ENCODE data around the gene MRPL53. TPM values are rescaled to one million over a fixed set of nuclear protein-coding genes. Genes with fewer than 3 reads are reported as not detected.

Gene MRPL53
- total and polyA plus RNA-seq, 2 of the 13 experiments (the other 11 are each of a cell fraction or from before 2014, with no cell fraction given) = 34.3 to 51.9 TPM

DNA sequence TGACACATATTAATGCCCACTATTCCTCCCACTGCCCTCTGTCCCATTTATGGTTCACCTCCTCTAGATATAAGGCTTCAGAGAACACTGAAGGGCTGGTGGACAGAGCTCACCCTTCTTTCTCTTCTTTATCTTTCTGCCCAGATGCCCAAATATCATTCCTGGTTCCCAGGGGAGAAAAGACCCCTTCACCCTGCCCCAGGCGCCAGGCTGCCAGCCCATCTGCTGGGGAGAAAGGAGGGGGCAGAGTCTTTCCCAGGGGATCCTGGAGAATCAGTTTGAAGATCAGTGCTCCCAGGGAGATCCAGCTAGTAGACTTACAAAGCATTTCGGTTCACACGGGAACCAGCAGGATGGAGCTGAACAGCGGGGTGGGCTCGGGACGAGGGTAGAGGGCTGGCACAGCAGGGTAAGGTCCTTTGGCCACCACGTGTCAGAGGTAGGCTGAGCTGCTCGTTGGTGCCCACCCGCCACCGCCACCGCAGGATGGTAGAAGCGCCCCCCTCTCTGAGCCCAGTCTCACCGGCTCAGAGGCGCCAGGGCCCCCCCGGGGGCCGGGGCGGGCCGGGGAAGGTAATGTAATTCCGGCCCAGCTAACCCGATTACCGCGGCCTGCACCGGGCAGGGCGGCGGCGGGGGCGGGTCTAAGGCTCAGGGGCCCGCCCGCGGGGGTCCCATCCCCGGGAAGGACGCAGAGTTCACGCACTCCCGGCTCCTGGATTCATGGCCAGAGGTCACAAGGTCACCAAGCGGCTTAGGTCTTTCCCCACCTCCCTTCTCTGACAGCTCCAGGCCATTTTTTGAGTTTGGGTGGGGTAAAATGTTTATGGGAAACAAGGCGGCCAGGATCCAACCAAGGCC is 40.5 kb upstream of the MRPL53 start (continued):
- TF ChIP-seq CTCF (CRISPR knock-in tag; IDR thresholded peaks at IDR 0.05) (no peak), ZNF775 (CRISPR knock-in tag; IDR thresholded peaks at IDR 0.05; ENCODE audit: borderline replicate concordance) (no peak), NCOA5 (CRISPR knock-in tag; IDR thresholded peaks at IDR 0.05) (no peak), HIVEP1 (CRISPR knock-in tag; IDR thresholded peaks at IDR 0.05) (no peak), ZC3H13 (CRISPR knock-in tag; IDR thresholded peaks at IDR 0.05) (peak; percentile 83), FOXC1 (CRISPR knock-in tag; IDR thresholded peaks at IDR 0.05; ENCODE audit: borderline replicate concordance) (peak; percentile 58; the same call in 1 of the 2 replicates), ZNF343 (CRISPR knock-in tag; IDR thresholded peaks at IDR 0.05) (no peak), GMEB2 (CRISPR knock-in tag; IDR thresholded peaks at IDR 0.05; ENCODE audit: low read depth) (no peak), ZNF543 (CRISPR knock-in tag; IDR thresholded peaks at IDR 0.05) (peak; percentile 46; the same call in 1 of the 2 replicates), ZNF577 (CRISPR knock-in tag; IDR thresholded peaks at IDR 0.05; ENCODE audit: borderline replicate concordance, low read depth) (no peak), RAD21 (CRISPR knock-in tag; IDR thresholded peaks at IDR 0.05) (no peak), ZZZ3 (CRISPR knock-in tag; IDR thresholded peaks at IDR 0.05; ENCODE audit: borderline replicate concordance) (no peak), ZNF574 (CRISPR knock-in tag; IDR thresholded peaks at IDR 0.05) (no peak; the same call in 1 of the 2 replicates), PITX1 (CRISPR knock-in tag; IDR thresholded peaks at IDR 0.05) (no peak), SIX1 (CRISPR knock-in tag; IDR thresholded peaks at IDR 0.05; ENCODE audit: borderline replicate concordance) (no peak), ZBTB33 (CRISPR knock-in tag; IDR thresholded peaks at IDR 0.05) (no peak)
- TF ChIP-seq, protein P1, sequence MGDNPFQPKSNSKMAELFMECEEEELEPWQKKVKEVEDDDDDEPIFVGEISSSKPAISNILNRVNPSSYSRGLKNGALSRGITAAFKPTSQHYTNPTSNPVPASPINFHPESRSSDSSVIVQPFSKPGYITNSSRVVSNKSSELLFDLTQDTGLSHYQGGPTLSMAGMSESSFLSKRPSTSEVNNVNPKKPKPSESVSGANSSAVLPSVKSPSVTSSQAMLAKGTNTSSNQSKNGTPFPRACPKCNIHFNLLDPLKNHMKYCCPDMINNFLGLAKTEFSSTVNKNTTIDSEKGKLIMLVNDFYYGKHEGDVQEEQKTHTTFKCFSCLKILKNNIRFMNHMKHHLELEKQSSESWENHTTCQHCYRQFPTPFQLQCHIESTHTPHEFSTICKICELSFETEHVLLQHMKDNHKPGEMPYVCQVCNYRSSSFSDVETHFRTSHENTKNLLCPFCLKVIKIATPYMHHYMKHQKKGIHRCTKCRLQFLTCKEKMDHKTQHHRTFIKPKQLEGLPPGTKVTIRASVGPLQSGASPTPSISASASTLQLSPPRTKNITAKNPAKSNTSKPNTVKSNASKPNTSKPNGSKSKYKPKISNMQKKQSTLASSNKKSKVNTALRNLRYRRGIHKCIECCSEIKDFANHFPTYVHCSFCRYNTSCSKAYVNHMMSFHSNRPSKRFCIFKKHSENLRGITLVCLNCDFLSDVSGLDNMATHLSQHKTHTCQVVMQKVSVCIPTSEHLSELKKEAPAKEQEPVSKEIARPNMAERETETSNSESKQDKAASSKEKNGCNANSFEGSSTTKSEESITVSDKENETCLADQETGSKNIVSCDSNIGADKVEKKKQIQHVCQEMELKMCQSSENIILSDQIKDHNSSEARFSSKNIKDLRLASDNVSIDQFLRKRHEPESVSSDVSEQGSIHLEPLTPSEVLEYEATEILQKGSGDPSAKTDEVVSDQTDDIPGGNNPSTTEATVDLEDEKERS (CRISPR knock-in tag; IDR thresholded peaks at IDR 0.05) = peak; percentile 74

Measured in HepG2 (cell line).